ENCODE results near the gene EIF4G2.

The EIF4G2 gene

GRCh38 chr11:10770626-10771254, 38.0 kb downstream of the EIF4G2 start:
- DNase-seq, result no peak

- DNase-seq, result no peak
Observed at GRCh38 chr11:10764412-10764811, 44.3 kb downstream of the EIF4G2 start.

DNA sequence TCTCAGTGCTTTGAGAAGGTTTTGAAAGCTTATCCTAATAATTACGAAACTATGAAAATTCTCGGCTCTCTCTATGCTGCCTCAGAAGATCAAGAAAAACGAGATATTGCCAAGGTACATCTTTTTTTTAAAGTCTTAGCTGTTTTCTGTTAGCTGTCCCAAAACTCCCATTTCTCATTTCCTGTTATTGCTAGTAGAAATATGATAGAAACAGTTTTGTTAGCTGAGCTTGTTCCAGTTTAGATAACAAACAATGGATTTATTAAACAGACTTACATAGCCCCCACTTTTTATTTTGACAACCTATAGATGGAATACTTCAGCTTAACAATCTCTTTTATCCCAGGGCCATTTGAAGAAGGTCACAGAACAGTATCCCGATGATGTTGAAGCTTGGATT, 45.0 kb downstream of the EIF4G2 start:
- DNase-seq, result no peak

DNA sequence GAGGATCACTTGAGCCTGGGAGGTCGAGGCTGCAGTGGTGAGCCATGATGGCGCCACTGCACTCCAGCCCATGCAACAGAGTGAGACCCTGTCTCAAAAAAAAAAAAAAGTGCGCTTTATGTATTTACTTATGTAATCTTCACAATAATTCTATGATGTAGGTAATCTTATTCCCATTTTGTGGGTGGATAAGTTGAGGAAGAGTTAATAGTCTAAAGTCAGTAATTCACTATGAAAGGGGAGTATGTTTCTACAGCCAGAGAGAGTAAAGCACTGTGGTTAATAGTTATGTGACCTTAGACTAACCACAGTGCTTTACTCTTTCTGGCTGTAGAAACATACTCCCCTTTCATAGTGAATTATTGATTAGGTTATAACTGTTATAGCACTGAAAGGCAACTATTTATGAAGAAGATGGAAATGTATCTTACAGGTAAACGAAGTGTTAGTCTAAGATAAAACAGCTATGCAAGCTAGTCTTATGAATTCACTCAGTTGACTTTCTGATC, 45.8 kb downstream of the EIF4G2 start:
- DNase-seq, result no peak

DNA sequence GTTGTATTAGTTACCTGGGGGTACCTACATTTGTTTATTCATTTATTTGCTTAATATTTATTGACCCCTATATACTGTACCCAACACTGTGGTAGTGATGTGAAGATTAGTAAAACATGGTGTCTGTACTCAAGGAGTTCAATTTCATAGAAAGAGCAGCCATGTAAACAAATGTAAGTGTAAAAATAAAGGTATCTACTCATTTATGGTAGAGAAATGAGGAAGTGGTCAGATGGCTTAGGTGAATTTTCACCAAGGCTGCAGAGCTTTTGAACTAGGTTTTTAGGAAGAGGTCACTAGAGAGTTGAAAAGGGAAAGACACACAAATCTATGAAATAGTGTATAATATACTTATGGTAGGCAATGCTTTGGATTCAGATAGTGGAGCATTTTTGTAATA, 46.5 kb downstream of the EIF4G2 start:
- no peak for DNase-seq

DNA sequence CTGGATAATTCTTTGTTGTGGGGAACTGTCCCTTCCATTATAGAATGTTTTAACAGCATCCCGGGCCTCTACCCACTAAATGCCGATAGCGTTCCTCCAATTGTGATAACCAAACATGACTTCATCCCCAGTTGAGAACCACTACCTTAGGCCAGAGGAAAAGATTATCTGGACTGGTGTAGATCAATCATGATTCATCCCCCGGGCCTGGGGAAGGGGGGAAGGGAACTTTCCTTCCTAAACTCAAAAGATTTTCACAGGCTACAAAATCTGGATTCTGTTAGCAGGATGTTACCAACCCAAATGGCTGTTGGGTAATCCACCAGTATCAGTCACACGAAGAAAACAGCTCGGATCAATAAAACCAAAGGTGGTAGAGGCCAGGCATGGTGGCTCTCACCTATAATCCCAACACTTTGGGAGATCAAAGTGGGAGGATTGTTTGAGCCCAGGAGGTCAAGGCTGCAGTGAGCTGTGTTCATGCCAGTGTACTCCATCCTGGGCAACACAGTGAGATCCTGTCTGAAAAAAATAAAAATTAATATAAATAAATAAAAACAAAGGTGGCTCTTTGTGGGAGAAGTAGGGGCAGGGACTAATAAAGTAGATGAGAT, 47.5 kb downstream of the EIF4G2 start:
- no peak for DNase-seq

DNA sequence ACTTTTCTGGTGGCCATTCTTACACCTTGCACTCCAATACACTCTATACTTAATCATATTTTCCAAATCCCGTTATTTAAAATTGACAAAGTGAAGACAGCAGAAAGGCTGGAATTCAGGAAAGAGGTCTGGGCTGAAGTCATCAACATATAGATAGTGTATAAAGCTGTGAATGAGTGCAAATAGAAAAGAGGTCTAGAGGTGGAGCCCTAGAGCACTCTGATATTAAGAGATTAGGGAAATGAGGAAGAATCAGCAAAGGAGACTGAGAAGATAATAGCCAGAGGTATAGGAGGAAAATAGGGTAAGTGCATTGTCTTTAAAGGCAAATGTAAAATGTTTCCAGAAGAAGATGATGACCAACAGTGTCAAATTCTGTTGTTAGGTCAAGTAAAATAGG, 49.8 kb downstream of the EIF4G2 start:
- peak in 1 of 2 donors; percentile 36 for DNase-seq

DNA sequence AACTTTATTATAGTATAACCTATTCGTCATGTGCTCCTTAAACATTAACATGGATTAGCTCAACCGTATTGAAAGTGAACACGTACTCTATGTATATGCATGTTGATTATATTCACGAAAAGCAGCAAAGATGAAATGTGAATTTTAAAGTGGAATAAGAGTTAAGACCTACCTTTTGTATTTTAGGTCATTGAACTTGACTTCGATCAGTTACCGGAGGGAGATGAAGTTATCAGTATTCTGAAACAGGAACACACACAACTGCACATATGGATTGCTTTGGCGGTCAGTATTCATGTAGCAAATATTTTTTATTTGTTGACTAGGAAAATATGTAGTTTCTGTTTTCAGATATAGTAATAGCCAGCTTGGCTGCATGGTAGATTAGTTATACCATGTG, 56.2 kb downstream of the EIF4G2 start:
- no peak for DNase-seq

DNA sequence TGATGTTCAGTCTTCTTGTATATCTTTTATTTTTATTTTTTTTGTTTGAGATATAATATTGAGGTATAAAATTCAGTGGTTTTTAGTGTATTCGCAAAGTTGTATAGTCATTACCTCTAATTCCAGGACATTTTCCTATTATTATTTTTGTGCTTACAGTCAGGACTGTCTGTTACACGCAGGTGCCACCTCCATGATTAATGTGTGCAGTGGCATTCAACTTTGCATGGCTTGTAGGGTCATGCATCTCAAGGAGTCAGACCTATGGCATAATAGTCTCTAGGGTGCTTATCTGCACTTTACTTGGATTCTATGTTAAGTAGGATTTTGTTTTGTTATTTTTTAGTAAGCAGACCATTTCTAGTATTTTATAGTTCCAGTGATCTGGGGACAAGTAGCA, 56.7 kb downstream of the EIF4G2 start:
- no peak for DNase-seq

GRCh38 chr11:10751581-10751940, 57.2 kb downstream of the EIF4G2 start:
- DNase-seq, result peak in 1 of 2 donors; percentile 27

DNA sequence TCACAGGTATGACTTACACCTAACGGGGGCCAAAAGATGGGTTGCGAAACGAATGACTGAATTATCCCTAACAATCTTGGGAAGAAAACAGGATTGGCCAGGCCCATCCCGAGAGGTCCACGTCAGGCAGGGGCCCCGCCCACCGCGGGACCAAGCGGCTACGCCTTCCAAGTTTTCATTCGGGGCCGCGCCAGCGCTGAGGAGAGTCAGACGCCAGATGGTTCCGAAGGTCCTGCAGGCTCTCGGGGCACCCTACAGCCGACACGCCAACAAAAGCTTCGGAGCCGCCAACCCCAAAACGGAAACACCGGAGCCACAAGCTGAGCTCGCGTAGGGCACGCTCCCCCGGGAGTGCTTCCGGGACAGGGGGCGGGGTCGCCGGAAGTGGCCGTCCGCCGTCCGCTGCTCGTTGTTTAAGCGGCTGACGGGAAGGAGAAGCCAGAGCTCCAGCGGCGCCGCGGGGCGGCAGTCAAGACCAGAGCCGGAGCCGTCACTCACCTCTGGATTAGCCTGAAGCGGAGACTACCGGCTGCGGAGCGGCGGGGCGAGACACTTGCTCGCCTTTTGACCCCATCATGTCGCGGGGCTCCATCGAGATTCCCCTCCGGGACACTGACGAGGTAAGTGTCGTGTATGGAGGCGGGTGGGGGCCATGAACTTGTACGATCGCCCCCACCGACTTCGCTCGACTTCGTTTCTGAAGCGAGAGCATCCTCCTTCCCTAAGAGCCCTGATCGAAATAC, 57.7 kb downstream of the EIF4G2 start, which contains the start of gene CTR9:
Gene CTR9 (plus strand): TSS at position 409 of the 743 bp plus-strand sequence. CDS start 167 bp downstream, at position 576.
- DNase-seq, result peak; percentile 78 to 79

- no peak for DNase-seq
Observed at GRCh38 chr11:10749476-10749875, 59.2 kb downstream of the EIF4G2 start.

DNA sequence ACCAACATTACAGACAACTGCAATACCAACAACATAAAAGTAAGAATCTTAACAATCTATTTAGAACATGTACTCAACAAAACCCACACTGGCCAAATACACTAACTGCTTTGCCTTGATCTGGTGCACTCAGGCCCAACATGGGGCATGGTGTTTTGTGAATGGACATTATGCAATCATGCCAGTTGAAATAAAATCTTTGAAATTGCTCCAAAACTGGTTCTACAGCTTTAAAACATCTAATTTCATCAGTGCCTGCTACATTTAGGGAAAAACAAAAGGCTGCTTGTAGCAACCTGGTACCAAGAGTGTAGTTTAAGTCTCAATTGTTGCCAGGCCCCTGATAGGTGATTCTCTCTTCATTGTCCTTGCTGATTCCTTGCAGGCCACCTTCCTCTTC, 61.0 kb downstream of the EIF4G2 start:
- no peak for DNase-seq

Data from bone marrow (tissue), 2 donors.